ENCODE measurements around the gene NCR1.

- TF ChIP-seq CTCF (IDR thresholded peaks at IDR 0.05) (no peak), POLR2A (IDR thresholded peaks at IDR 0.05) (no peak)
Measured at GRCh38 chr19:54921082-54921481, 15.1 kb downstream of the NCR1 start.

Data from right lobe of liver (tissue), 4 donors.